Trophoblast cell (in vitro differentiated cells and primary cell): ENCODE results near the gene CASP3. TPM values are rescaled to one million over a fixed set of nuclear protein-coding genes. Genes with fewer than 3 reads are reported as not detected.

ENCODE experiments used
- DNase-seq, 2 donors: peaks; one replicate each; pipeline ENCODE4 v3.0.0-alpha.2; 2016
- H2AFZ ChIP-seq: 2 replicates; pipeline ENCODE4 v1.6.1; 2013; ENCODE audit warnings: low read length, moderate library complexity, mild to moderate bottlenecking; ENCODE audit not compliant: insufficient read depth, poor library complexity
- H2AK5ac ChIP-seq: 2 replicates; pipeline ENCODE4 v1.6.1; 2013; ENCODE audit warnings: mild to moderate bottlenecking, low read length
- H2BK120ac ChIP-seq: 2 replicates; pipeline ENCODE4 v1.6.1; 2013; ENCODE audit warnings: low read length, mild to moderate bottlenecking, moderate library complexity; ENCODE audit not compliant: insufficient read depth, poor library complexity
- H2BK12ac ChIP-seq: 2 replicates; pipeline ENCODE4 v1.6.1; 2013; ENCODE audit warnings: mild to moderate bottlenecking, low read length, moderate library complexity
- H2BK5ac ChIP-seq: 2 replicates; pipeline ENCODE4 v1.6.1; 2013; ENCODE audit warnings: low read length, low read depth, moderate library complexity, mild to moderate bottlenecking; ENCODE audit not compliant: poor library complexity
- H3K14ac ChIP-seq: 2 replicates; pipeline ENCODE4 v1.6.1; 2013; ENCODE audit warnings: mild to moderate bottlenecking, low read length
- H3K18ac ChIP-seq: 2 replicates; pipeline ENCODE4 v1.6.1; 2013; ENCODE audit warnings: mild to moderate bottlenecking, low read length
- H3K23ac ChIP-seq: 2 replicates; pipeline ENCODE4 v1.6.1; 2013; ENCODE audit warnings: low read length
- H3K27ac ChIP-seq: 2 replicates; pipeline ENCODE4 v1.5.1; 2013; ENCODE audit warnings: low read depth, mild to moderate bottlenecking, inconsistent platforms, low read length, moderate library complexity
- H3K27me3 ChIP-seq: 2 replicates; pipeline ENCODE4 v1.6.1; 2013; ENCODE audit warnings: inconsistent platforms, mild to moderate bottlenecking, low read length, moderate library complexity; ENCODE audit not compliant: insufficient read depth
- H3K36me3 ChIP-seq, 2 experiments: 1 replicate in 1 of 2; 2 replicates in 1 of 2; pipeline ENCODE4 v1.6.1; 2013; ENCODE audit warnings: low read length in 2 of 2, mild to moderate bottlenecking in 2 of 2, moderate library complexity in 1 of 2; ENCODE audit not compliant: insufficient read depth in 2 of 2, control insufficient read depth in 1 of 2
- H3K4ac ChIP-seq: 2 replicates; pipeline ENCODE4 v1.6.1; 2013; ENCODE audit warnings: low read depth, mild to moderate bottlenecking, low read length, moderate library complexity
- H3K4me1 ChIP-seq, 2 experiments: 1 replicate in 1 of 2; 2 replicates in 1 of 2; pipeline ENCODE4 v1.6.1; 2013; ENCODE audit warnings: low read length in 2 of 2, mild to moderate bottlenecking in 2 of 2, moderate library complexity in 1 of 2; ENCODE audit not compliant: insufficient read depth in 2 of 2, control insufficient read depth in 1 of 2
- H3K4me2 ChIP-seq: 2 replicates; pipeline ENCODE4 v1.6.1; 2013; ENCODE audit warnings: inconsistent platforms, mild to moderate bottlenecking, low read length, moderate library complexity
- H3K4me3 ChIP-seq: 2 replicates; pipeline ENCODE4 v1.5.1; 2013; ENCODE audit warnings: mild to moderate bottlenecking, low read depth, low read length, inconsistent platforms
- H3K79me1 ChIP-seq: one replicate; pipeline ENCODE4 v1.6.1; 2013; ENCODE audit warnings: low read length
- H3K79me2 ChIP-seq: 2 replicates; pipeline ENCODE4 v1.6.1; 2013; ENCODE audit warnings: low read length, mild to moderate bottlenecking; ENCODE audit not compliant: control insufficient read depth, insufficient read depth, poor library complexity
- H3K9ac ChIP-seq: 2 replicates; pipeline ENCODE4 v1.6.1; 2013; ENCODE audit warnings: mild to moderate bottlenecking, low read length
- H3K9me3 ChIP-seq: 2 replicates; pipeline ENCODE4 v1.6.1; 2013; ENCODE audit warnings: low read depth, mild to moderate bottlenecking, control low read depth, inconsistent platforms, low read length; ENCODE audit not compliant: insufficient read depth
- H4K12ac ChIP-seq: 2 replicates; pipeline ENCODE4 v1.6.1; 2013; ENCODE audit warnings: low read depth, mild to moderate bottlenecking, low read length, moderate library complexity
- H4K8ac ChIP-seq: 2 replicates; pipeline ENCODE4 v1.6.1; 2013; ENCODE audit warnings: low read depth, mild to moderate bottlenecking, low read length, moderate library complexity
- H4K91ac ChIP-seq: one replicate; pipeline ENCODE4 v1.6.1; 2013; ENCODE audit warnings: low read depth, mild to moderate bottlenecking, low read length, moderate library complexity
- WGBS: extraction: QIAGEN DNeasy Blood & Tissue Kit; methylation state at CpG from one replicate; pipeline ENCODE4 v1.1.7; 2013; ENCODE audit warnings: missing lambda C conversion rate; ENCODE audit not compliant: insufficient read length, insufficient coverage; ENCODE audit errors: extremely low coverage; 5-methylcytosine and 5-hydroxymethylcytosine counted together
- polyA plus RNA-seq: library from polyadenylated mRNA; stranded (reverse); fragments of 200-250 nt; gene quantifications from 2 replicates; pipeline ENCODE4 v1.2.3, GENCODE V29; 2013

The CASP3 gene
- polyA plus RNA-seq, result 17.1 and 17.5 TPM in 2 replicates

GRCh38 chr4:184649026-184649970 lies at the start of gene CASP3, which contains the start of gene PRIMPOL:
Gene CASP3, minus strand, starts transcription at chr4:184649447. Its CDS starts 10,994 bp downstream, at chr4:184638453.
Gene PRIMPOL, plus strand, starts transcription at chr4:184649738. Its CDS starts 7,403 bp downstream, at chr4:184657141.
- peak; percentile 93 to 97 for DNase-seq
- Histone ChIP-seq H2BK120ac (peak within 1 kb of the TSS; percentile 59), H4K12ac (peak within 1 kb of the TSS; percentile 96), H3K27ac (peak within 1 kb of the TSS; percentile 97), H3K27me3 (no peaks in the 10 kb centered on the region), H3K79me1 (peaks cover 15% of the 10 kb centered on the region), H3K36me3 (no peaks in the 10 kb centered on the region), H2AK5ac (peak within 1 kb of the TSS; percentile 90), H3K4me2 (peak within 1 kb of the TSS; percentile 96), H3K18ac (peak within 1 kb of the TSS; percentile 96), H3K9ac (peak within 1 kb of the TSS; percentile 99), H3K79me2 (peaks cover 18% of the 10 kb centered on the region), H3K4ac (peak within 1 kb of the TSS; percentile 77), H3K9me3 (no peaks in the 10 kb centered on the region), H3K14ac (peak within 1 kb of the TSS; percentile 98), H3K23ac (no peak within 1 kb of the TSS), H4K8ac (peak within 1 kb of the TSS; percentile 98), H2AFZ (peak within 1 kb of the TSS; percentile 89), H2BK12ac (peak within 1 kb of the TSS; percentile 27), H4K91ac (peak within 1 kb of the TSS; percentile 90), H2BK5ac (peak within 1 kb of the TSS; percentile 90), H3K4me1 (peaks cover 9 to 11% of the 10 kb centered on the region in 2 experiments), H3K4me3 (peak within 1 kb of the TSS; percentile 95)
- WGBS, result no CpG with 5 or more reads among the region's 90 CpGs

- WGBS, result no CpG with 5 or more reads among the region's 3 CpGs
- no peak overlapping the region for H2BK120ac ChIP-seq
- no peak for DNase-seq
- no peak overlapping the region for H2BK12ac ChIP-seq
- peaks cover 0 to 2% of the 10 kb centered on the region in 2 experiments for H3K4me1 ChIP-seq
- H3K27me3 ChIP-seq, result no peaks in the 10 kb centered on the region
- peaks cover 4 to 16% of the 10 kb centered on the region in 2 experiments for H3K36me3 ChIP-seq
- H3K79me1 ChIP-seq, result no peaks in the 10 kb centered on the region
- no peak overlapping the region for H2AK5ac ChIP-seq
- H3K4me3 ChIP-seq, result no peak overlapping the region
- no peak overlapping the region for H3K4ac ChIP-seq
- H2BK5ac ChIP-seq, result no peak overlapping the region
- H3K9ac ChIP-seq, result no peak overlapping the region
- no peak overlapping the region for H3K4me2 ChIP-seq
- no peak overlapping the region for H2AFZ ChIP-seq
- no peak overlapping the region for H3K23ac ChIP-seq
- no peak overlapping the region for H4K91ac ChIP-seq
- H3K79me2 ChIP-seq, result no peaks in the 10 kb centered on the region
- H4K12ac ChIP-seq, result no peak overlapping the region
- no peaks in the 10 kb centered on the region for H3K9me3 ChIP-seq
- H3K14ac ChIP-seq, result no peak overlapping the region
- no peak overlapping the region for H3K27ac ChIP-seq
- no peak overlapping the region for H4K8ac ChIP-seq
- H3K18ac ChIP-seq, result no peak overlapping the region
These were observed 48.7 kb upstream of the CASP3 start for GRCh38 chr4:184697956-184698355.

- Histone ChIP-seq H3K4me1 (peaks cover 0 to 2% of the 10 kb centered on the region in 2 experiments), H3K79me1 (no peaks in the 10 kb centered on the region), H2BK5ac (no peak overlapping the region), H3K18ac (no peak overlapping the region), H3K14ac (no peak overlapping the region), H3K4ac (no peak overlapping the region), H2BK120ac (no peak overlapping the region), H3K27ac (no peak overlapping the region), H3K27me3 (no peaks in the 10 kb centered on the region), H4K8ac (no peak overlapping the region), H3K9me3 (no peaks in the 10 kb centered on the region), H2BK12ac (no peak overlapping the region), H3K36me3 (peaks cover 4 to 11% of the 10 kb centered on the region in 2 experiments), H2AFZ (no peak overlapping the region), H3K4me3 (no peak overlapping the region), H3K4me2 (no peak overlapping the region), H3K9ac (no peak overlapping the region), H4K91ac (no peak overlapping the region), H4K12ac (no peak overlapping the region), H3K23ac (no peak overlapping the region), H2AK5ac (no peak overlapping the region), H3K79me2 (no peaks in the 10 kb centered on the region)
- WGBS, result no CpG with 5 or more reads among the region's 3 CpGs
- DNase-seq, result no peak
These were observed 46.1 kb upstream of the CASP3 start for GRCh38 chr4:184695178-184695896.

GRCh38 chr4:184694412-184694956 lies 45.2 kb upstream of the CASP3 start:
- H4K12ac ChIP-seq, result no peak overlapping the region
- H3K79me2 ChIP-seq, result no peaks in the 10 kb centered on the region
- DNase-seq, result no peak
- no peaks in the 10 kb centered on the region for H3K27me3 ChIP-seq
- peaks cover 4 to 8% of the 10 kb centered on the region in 2 experiments for H3K36me3 ChIP-seq
- no peak overlapping the region for H2BK120ac ChIP-seq
- H2BK5ac ChIP-seq, result no peak overlapping the region
- H3K4me3 ChIP-seq, result no peak overlapping the region
- H3K4ac ChIP-seq, result no peak overlapping the region
- no peak overlapping the region for H4K8ac ChIP-seq
- no peak overlapping the region for H3K4me2 ChIP-seq
- H3K79me1 ChIP-seq, result no peaks in the 10 kb centered on the region
- H2AFZ ChIP-seq, result no peak overlapping the region
- H4K91ac ChIP-seq, result no peak overlapping the region
- no peaks in the 10 kb centered on the region for H3K4me1 ChIP-seq
- H3K18ac ChIP-seq, result no peak overlapping the region
- H3K23ac ChIP-seq, result no peak overlapping the region
- no peak overlapping the region for H3K27ac ChIP-seq
- no peak overlapping the region for H3K9ac ChIP-seq
- H3K9me3 ChIP-seq, result no peaks in the 10 kb centered on the region
- no peak overlapping the region for H3K14ac ChIP-seq
- no peak overlapping the region for H2AK5ac ChIP-seq
- H2BK12ac ChIP-seq, result no peak overlapping the region
